Activated naive CD4-positive, alpha-beta T cell (primary cell): Measurements from ENCODE around the gene GRID2.
"Not testable (repeated sequence)": the region's sequence is repeated elsewhere in the genome, so short reads cannot be mapped to it uniquely, and the experiment has no call there.

Source experiments
- DNase-seq, 4 experiments: peaks; one replicate each; lab custom pipeline; 2025; lab: John Stamatoyannopoulos, UW

Gene GRID2

GRCh38 chr4:92303621-92304027, at the start of gene GRID2:
Gene GRID2 (plus strand): TSS chr4:92303966.
- no peak for DNase-seq

- no peak for DNase-seq
These were observed 49.6 kb upstream of the GRID2 start for GRCh38 chr4:92253986-92254671.

GRCh38 chr4:92254767-92255442, 48.9 kb upstream of the GRID2 start:
- DNase-seq, result no peak

- no peak for DNase-seq
These were observed 47.9 kb upstream of the GRID2 start for GRCh38 chr4:92255920-92256244.

- DNase-seq, result no peak
These were observed 45.6 kb upstream of the GRID2 start for GRCh38 chr4:92257931-92258857.

- no peak for DNase-seq
These were observed 42.5 kb upstream of the GRID2 start for GRCh38 chr4:92261256-92261655.

- no peak for DNase-seq
These were observed 41.4 kb upstream of the GRID2 start for GRCh38 chr4:92262371-92262770.

- no peak for DNase-seq
These were observed 40.8 kb upstream of the GRID2 start for GRCh38 chr4:92263010-92263409.

GRCh38 chr4:92263575-92263974, 40.2 kb upstream of the GRID2 start:
- no peak for DNase-seq

- DNase-seq, result no peak
These were observed 39.6 kb upstream of the GRID2 start for GRCh38 chr4:92264163-92264562.

GRCh38 chr4:92265021-92265420, 38.7 kb upstream of the GRID2 start:
- DNase-seq, result no peak

- DNase-seq, result no peak
These were observed 38.0 kb upstream of the GRID2 start for GRCh38 chr4:92265798-92266197.

- DNase-seq, result no peak
These were observed 37.2 kb upstream of the GRID2 start for GRCh38 chr4:92266521-92266920.

GRCh38 chr4:92268642-92269041, 35.1 kb upstream of the GRID2 start:
- DNase-seq, result no peak

- no peak for DNase-seq
These were observed 32.9 kb upstream of the GRID2 start for GRCh38 chr4:92270908-92271307.

GRCh38 chr4:92271551-92271950, 32.2 kb upstream of the GRID2 start:
- DNase-seq, result not testable (repeated sequence)

GRCh38 chr4:92277057-92277881, 26.5 kb upstream of the GRID2 start:
- DNase-seq, result not testable (repeated sequence)

GRCh38 chr4:92279296-92279695, 24.5 kb upstream of the GRID2 start:
- DNase-seq, result no peak

GRCh38 chr4:92299152-92299551, 4.6 kb upstream of the GRID2 start:
- no peak for DNase-seq

- no peak for DNase-seq
These were observed 355 bp downstream of the GRID2 start for GRCh38 chr4:92304121-92304520.

- DNase-seq, result no peak
These were observed 840 bp downstream of the GRID2 start for GRCh38 chr4:92304606-92305005.
